Measurements from ENCODE around the gene NCCRP1.

NCCRP1 gene

GRCh38 chr19:39166571-39167391, 30.0 kb upstream of the NCCRP1 start:
- Histone ChIP-seq H3K36me3 (ENCODE audit: control insufficient read depth in 1 of 2, insufficient read depth in 2 of 2, low read length in 2 of 2) (peaks cover 22 to 28% of the 10 kb centered on the region in 2 experiments), H3K4me3 (ENCODE audit: low read depth, low read length) (no peak overlapping the region), H2BK5ac (ENCODE audit: low read depth, low read length, poor library complexity) (peak overlapping the region; percentile 48), H3K4me2 (ENCODE audit: low read length) (peak overlapping the region; percentile 43), H3K4ac (ENCODE audit: low read depth, low read length) (peak overlapping the region; percentile 24), H3K27ac (ENCODE audit: low read depth, low read length) (peak overlapping the region; percentile 42), H3K4me1 (ENCODE audit: control insufficient read depth in 1 of 2, insufficient read depth in 2 of 2, low read length in 2 of 2) (peaks cover 24 to 28% of the 10 kb centered on the region in 2 experiments), H3K79me1 (ENCODE audit: low read length) (peaks cover 18% of the 10 kb centered on the region), H3K9me3 (ENCODE audit: insufficient read depth, low read depth, low read length) (peaks cover 1% of the 10 kb centered on the region), H3K14ac (ENCODE audit: low read length) (peak overlapping the region; percentile 47), H3K18ac (ENCODE audit: low read length) (peak overlapping the region; percentile 63), H3K27me3 (ENCODE audit: insufficient read depth, low read length) (no peaks in the 10 kb centered on the region), H2AFZ (ENCODE audit: insufficient read depth, low read length, poor library complexity) (no peak overlapping the region), H2BK12ac (ENCODE audit: low read length) (peak overlapping the region; percentile 42), H3K9ac (ENCODE audit: low read length) (no peak overlapping the region), H4K8ac (ENCODE audit: low read depth, low read length) (peak overlapping the region; percentile 32), H2AK5ac (ENCODE audit: low read length) (peak overlapping the region; percentile 28), H2BK120ac (ENCODE audit: insufficient read depth, low read length, poor library complexity) (peak overlapping the region; percentile 44), H3K79me2 (ENCODE audit: control insufficient read depth, insufficient read depth, low read length, poor library complexity) (peaks cover 12% of the 10 kb centered on the region), H3K23ac (ENCODE audit: low read length) (no peak overlapping the region), H4K91ac (ENCODE audit: low read depth, low read length) (peak overlapping the region; percentile 89), H4K12ac (ENCODE audit: low read depth, low read length) (no peak overlapping the region)
- DNase-seq: peak; percentile 36 to 41
- WGBS (ENCODE audit: extremely low coverage, insufficient coverage, insufficient read length): no CpG with 5 or more reads among the region's 24 CpGs

DNA sequence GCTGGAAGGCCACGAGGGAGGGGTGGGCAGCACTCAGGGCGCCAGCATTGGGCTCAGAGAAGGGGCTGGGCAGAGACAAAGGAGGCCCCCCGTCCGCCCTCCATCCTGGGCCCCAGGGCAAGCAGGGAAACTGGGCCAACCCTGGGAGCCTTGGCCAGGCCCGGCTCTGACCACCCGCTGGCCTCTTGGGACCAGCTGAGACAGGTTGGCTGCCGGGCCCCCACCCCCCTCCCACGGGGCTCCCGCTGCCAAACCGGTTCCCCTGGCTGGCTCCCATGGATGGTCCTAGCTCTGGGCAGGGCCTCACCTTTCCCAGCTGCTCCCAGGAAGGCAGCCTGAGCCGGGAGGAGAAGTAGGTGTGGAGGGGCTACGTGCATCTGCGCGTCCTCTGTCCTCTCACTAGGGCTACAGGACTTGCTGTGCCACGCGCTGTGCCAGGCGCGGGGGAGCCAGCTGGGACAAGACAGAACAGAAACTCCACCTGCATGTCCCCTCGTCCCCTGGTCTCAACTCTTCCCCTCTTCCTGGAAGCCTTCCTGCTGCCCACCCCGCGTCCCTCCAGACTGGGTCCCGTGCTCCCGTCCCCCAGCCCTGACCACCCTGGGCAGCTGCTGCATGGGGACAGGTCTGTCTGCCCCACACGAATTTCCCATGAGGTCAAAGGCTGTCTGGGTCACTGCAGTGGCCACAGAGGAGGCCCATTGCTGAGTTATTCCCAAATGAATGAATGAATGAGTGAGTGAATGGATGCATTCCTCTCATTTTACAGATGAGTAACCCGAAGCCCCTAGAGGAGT, 29.1 kb upstream of the NCCRP1 start:
- H4K91ac ChIP-seq (ENCODE audit: low read depth, low read length): peak overlapping the region; percentile 89
- no peak overlapping the region for H3K23ac ChIP-seq (ENCODE audit: low read length)
- H3K9me3 ChIP-seq (ENCODE audit: insufficient read depth, low read depth, low read length): peaks cover 1% of the 10 kb centered on the region
- H2BK5ac ChIP-seq (ENCODE audit: low read depth, low read length, poor library complexity): peak overlapping the region; percentile 48
- peaks cover 29 to 33% of the 10 kb centered on the region in 2 experiments for H3K36me3 ChIP-seq (ENCODE audit: control insufficient read depth in 1 of 2, insufficient read depth in 2 of 2, low read length in 2 of 2)
- no peaks in the 10 kb centered on the region for H3K27me3 ChIP-seq (ENCODE audit: insufficient read depth, low read length)
- peak overlapping the region; percentile 35 for H3K4ac ChIP-seq (ENCODE audit: low read depth, low read length)
- peaks cover 24 to 28% of the 10 kb centered on the region in 2 experiments for H3K4me1 ChIP-seq (ENCODE audit: control insufficient read depth in 1 of 2, insufficient read depth in 2 of 2, low read length in 2 of 2)
- H2AFZ ChIP-seq (ENCODE audit: insufficient read depth, low read length, poor library complexity): no peak overlapping the region
- H2BK12ac ChIP-seq (ENCODE audit: low read length): peak overlapping the region; percentile 34
- H3K79me2 ChIP-seq (ENCODE audit: control insufficient read depth, insufficient read depth, low read length, poor library complexity): peaks cover 10% of the 10 kb centered on the region
- peak overlapping the region; percentile 42 for H3K27ac ChIP-seq (ENCODE audit: low read depth, low read length)
- peak overlapping the region; percentile 43 for H3K4me2 ChIP-seq (ENCODE audit: low read length)
- WGBS (ENCODE audit: extremely low coverage, insufficient coverage, insufficient read length): no CpG with 5 or more reads among the region's 25 CpGs
- H2BK120ac ChIP-seq (ENCODE audit: insufficient read depth, low read length, poor library complexity): peak overlapping the region; percentile 44
- peaks cover 18% of the 10 kb centered on the region for H3K79me1 ChIP-seq (ENCODE audit: low read length)
- H3K9ac ChIP-seq (ENCODE audit: low read length): no peak overlapping the region
- peak; percentile 75 to 77 for DNase-seq
- H4K12ac ChIP-seq (ENCODE audit: low read depth, low read length): no peak overlapping the region
- peak overlapping the region; percentile 32 for H4K8ac ChIP-seq (ENCODE audit: low read depth, low read length)
- H3K14ac ChIP-seq (ENCODE audit: low read length): peak overlapping the region; percentile 67
- H3K4me3 ChIP-seq (ENCODE audit: low read depth, low read length): no peak overlapping the region
- H2AK5ac ChIP-seq (ENCODE audit: low read length): peak overlapping the region; percentile 28
- peak overlapping the region; percentile 63 for H3K18ac ChIP-seq (ENCODE audit: low read length)

- H2AFZ ChIP-seq (ENCODE audit: insufficient read depth, low read length, poor library complexity): no peak overlapping the region
- peak overlapping the region; percentile 17 for H3K4ac ChIP-seq (ENCODE audit: low read depth, low read length)
- H3K4me2 ChIP-seq (ENCODE audit: low read length): no peak overlapping the region
- H3K27ac ChIP-seq (ENCODE audit: low read depth, low read length): no peak overlapping the region
- peak overlapping the region; percentile 31 for H3K18ac ChIP-seq (ENCODE audit: low read length)
- H4K91ac ChIP-seq (ENCODE audit: low read depth, low read length): peak overlapping the region; percentile 11
- no peak overlapping the region for H3K4me3 ChIP-seq (ENCODE audit: low read depth, low read length)
- no CpG with 5 or more reads among the region's 23 CpGs for WGBS (ENCODE audit: extremely low coverage, insufficient coverage, insufficient read length)
- H3K27me3 ChIP-seq (ENCODE audit: insufficient read depth, low read length): no peaks in the 10 kb centered on the region
- H4K12ac ChIP-seq (ENCODE audit: low read depth, low read length): no peak overlapping the region
- peaks cover 37 to 42% of the 10 kb centered on the region in 2 experiments for H3K36me3 ChIP-seq (ENCODE audit: control insufficient read depth in 1 of 2, insufficient read depth in 2 of 2, low read length in 2 of 2)
- peaks cover 21% of the 10 kb centered on the region in 2 experiments for H3K4me1 ChIP-seq (ENCODE audit: control insufficient read depth in 1 of 2, insufficient read depth in 2 of 2, low read length in 2 of 2)
- H3K9me3 ChIP-seq (ENCODE audit: insufficient read depth, low read depth, low read length): no peaks in the 10 kb centered on the region
- no peak for DNase-seq
- H2AK5ac ChIP-seq (ENCODE audit: low read length): no peak overlapping the region
- no peak overlapping the region for H2BK5ac ChIP-seq (ENCODE audit: low read depth, low read length, poor library complexity)
- no peak overlapping the region for H3K9ac ChIP-seq (ENCODE audit: low read length)
- no peak overlapping the region for H2BK12ac ChIP-seq (ENCODE audit: low read length)
- no peak overlapping the region for H4K8ac ChIP-seq (ENCODE audit: low read depth, low read length)
- H3K23ac ChIP-seq (ENCODE audit: low read length): no peak overlapping the region
- H2BK120ac ChIP-seq (ENCODE audit: insufficient read depth, low read length, poor library complexity): no peak overlapping the region
- H3K79me2 ChIP-seq (ENCODE audit: control insufficient read depth, insufficient read depth, low read length, poor library complexity): peaks cover 7% of the 10 kb centered on the region
- H3K14ac ChIP-seq (ENCODE audit: low read length): no peak overlapping the region
- peaks cover 18% of the 10 kb centered on the region for H3K79me1 ChIP-seq (ENCODE audit: low read length)
Measured at GRCh38 chr19:39168258-39169142, 28.3 kb upstream of the NCCRP1 start.
